MCF 10A (cell line): Measurements from ENCODE around the gene GP1BB. TPM values are rescaled to one million over a fixed set of nuclear protein-coding genes. Genes with fewer than 3 reads are reported as not detected.

Experiments used
- BruUV-seq: library from RNA; stranded (reverse); fragments of 400-500 nt; replicated peaks from 2 replicates; lab custom pipeline; 2021; lab: Mats Ljungman, UMichigan
- CTCF ChIA-PET: fragments of 300-600 bp; sonication (Branson Sonifier 250); formaldehyde crosslinking; extraction: SDS; loops from one replicate; lab custom pipeline; 2021; ENCODE audit warnings: antibody characterized with exemption, inconsistent platforms; lab: Yijun Ruan, JAX
- POLR2A ChIA-PET: fragments of 300-600, 350-650 bp; sonication (Branson Sonifier 250); formaldehyde crosslinking; extraction: SDS; loops from one replicate; lab custom pipeline; 2020; ENCODE audit warnings: antibody characterized with exemption, inconsistent platforms; lab: Yijun Ruan, JAX
- DNase-seq: peaks from one replicate; pipeline ENCODE4 v3.0.0-alpha.2; 2018; ENCODE audit not compliant: unreplicated experiment
- H3K27ac Mint-ChIP-seq: one replicate; pipeline ENCODE4 v1.8.0; 2022; ENCODE audit warnings: mild to moderate bottlenecking, low read depth, mixed read lengths; ENCODE audit not compliant: unreplicated experiment
- H3K27me3 Mint-ChIP-seq: one replicate; pipeline ENCODE4 v1.8.0; 2022; ENCODE audit warnings: mixed read lengths; ENCODE audit not compliant: insufficient read depth, unreplicated experiment
- H3K36me3 Mint-ChIP-seq: one replicate; pipeline ENCODE4 v1.8.0; 2022; ENCODE audit warnings: mild to moderate bottlenecking, moderate library complexity, mixed read lengths; ENCODE audit not compliant: insufficient read depth, unreplicated experiment
- H3K4me1 Mint-ChIP-seq: one replicate; pipeline ENCODE4 v1.8.0; 2022; ENCODE audit warnings: mixed read lengths; ENCODE audit not compliant: insufficient read depth, unreplicated experiment
- H3K4me3 Mint-ChIP-seq: one replicate; pipeline ENCODE4 v1.8.0; 2022; ENCODE audit warnings: mild to moderate bottlenecking, moderate library complexity, mixed read lengths; ENCODE audit not compliant: unreplicated experiment
- H3K9me3 Mint-ChIP-seq: one replicate; pipeline ENCODE4 v1.8.0; 2022; ENCODE audit warnings: mixed read lengths; ENCODE audit not compliant: unreplicated experiment
- CTCF ChIP-seq: fragments of 200-600 bp; IDR thresholded peaks from one replicate; pipeline ENCODE4 v1.8.0; 2022; ENCODE audit warnings: antibody characterized with exemption, mild to moderate bottlenecking; ENCODE audit not compliant: unreplicated experiment
- intact Hi-C: fragments of 100-400 bp; cut with micrococcal nuclease; formaldehyde crosslinking; loops from 2 replicates; pipeline ENCODE4 v1.14.1; 2022
- total RNA-seq: library from RNA; stranded (reverse); gene quantifications from 2 replicates; pipeline ENCODE4 v1.2.3, GENCODE V29; 2022

The GP1BB gene
- total RNA-seq, 1 experiment from 2014 or later, result 0.37 TPM

GRCh38 chr22:19708321-19709011 is 14.9 kb upstream of the GP1BB start:
- POLR2A ChIA-PET, result interaction anchor here (0.6 kb wide), 1 partner anchor 262 kb away, joined by 3 read pairs; no protein-coding TSS in a partner anchor
- Mint-ChIP-seq H3K9me3 (no peaks in the 10 kb centered on the region), H3K36me3 (no peaks in the 10 kb centered on the region), H3K27ac (no peak overlapping the region), H3K4me3 (no peak overlapping the region), H3K27me3 (no peaks in the 10 kb centered on the region), H3K4me1 (no peaks in the 10 kb centered on the region)
- intact Hi-C loops, result no loop called here
- BruUV-seq, result no TSS peak
- CTCF ChIA-PET, result interaction anchor here (0.6 to 2.6 kb wide), 4 partner anchors 22 to 443 kb away, joined by 3 to 15 read pairs (median 3); no protein-coding TSS in a partner anchor
- TF ChIP-seq CTCF, result no peak
- DNase-seq, result no peak

- no peaks in the 10 kb centered on the region for H3K36me3 Mint-ChIP-seq
- POLR2A ChIA-PET, result interaction anchor here (0.6 kb wide), 1 partner anchor 263 kb away, joined by 3 read pairs; no protein-coding TSS in a partner anchor
- CTCF ChIA-PET, result interaction anchor here (0.6 to 2.6 kb wide), 4 partner anchors 21 to 444 kb away, joined by 3 to 15 read pairs (median 3); no protein-coding TSS in a partner anchor
- H3K27me3 Mint-ChIP-seq, result no peaks in the 10 kb centered on the region
- no peak for TF ChIP-seq CTCF
- no peak overlapping the region for H3K27ac Mint-ChIP-seq
- BruUV-seq, result no TSS peak
- H3K4me3 Mint-ChIP-seq, result no peak overlapping the region
- DNase-seq, result no peak
- intact Hi-C loops, result no loop called here
- no peaks in the 10 kb centered on the region for H3K9me3 Mint-ChIP-seq
- no peaks in the 10 kb centered on the region for H3K4me1 Mint-ChIP-seq
Measured at GRCh38 chr22:19709063-19709769, 14.1 kb upstream of the GP1BB start.

GRCh38 chr22:19710020-19710768 is 13.1 kb upstream of the GP1BB start:
- intact Hi-C loops, result loop anchor here (10.0 kb wide), 1 partner anchor 415 kb away; the partner anchor contains the start of gene CLTCL1
- Mint-ChIP-seq H3K9me3 (no peaks in the 10 kb centered on the region), H3K36me3 (no peaks in the 10 kb centered on the region), H3K27me3 (no peaks in the 10 kb centered on the region), H3K4me1 (no peaks in the 10 kb centered on the region), H3K27ac (no peak overlapping the region), H3K4me3 (no peak overlapping the region)
- TF ChIP-seq CTCF, result no peak
- BruUV-seq, result no TSS peak
- CTCF ChIA-PET, result interaction anchor here (0.6 to 2.6 kb wide), 2 partner anchors 20 to 30 kb away, joined by 3 to 15 read pairs; no protein-coding TSS in a partner anchor
- POLR2A ChIA-PET, result interaction anchor here (0.6 kb wide), 1 partner anchor 150 kb away, joined by 5 read pairs; no protein-coding TSS in a partner anchor
- no peak for DNase-seq
